ENCODE data around the gene CCR3. TPM values are rescaled to one million over a fixed set of nuclear protein-coding genes. Genes with fewer than 3 reads are reported as not detected.

Gene CCR3
- total RNA-seq, 3 donors from 2014 or later (not counting 1 experiment from before 2014, with no cell fraction given), result 1.5 to 36.7 TPM; not detected in 1

GRCh38 chr3:46218196-46218709 lies 24.0 kb upstream of the CCR3 start:
- no peak for DNase-seq
- no peaks in the 10 kb centered on the region for H3K36me3 ChIP-seq (ENCODE audit: control insufficient read depth, insufficient read depth, low read length)
- Mint-ChIP-seq H3K27me3 (ENCODE audit: low read depth in 2 of 2) (peaks cover 0 to 4% of the 10 kb centered on the region in 2 donors), H3K4me1 (peaks cover 0 to 9% of the 10 kb centered on the region in 2 donors), H3K4me3 (no peak overlapping the region), H3K27ac (no peak overlapping the region), H3K9me3 (no peaks in the 10 kb centered on the region), H3K36me3 (no peaks in the 10 kb centered on the region)
- intact Hi-C loops (cut with micrococcal nuclease), result loop anchor here (10.0 kb wide), 1 partner anchor 67 kb away; no protein-coding TSS in a partner anchor
- ATAC-seq, result no peak
- no peak overlapping the region for H3K4me3 ChIP-seq (ENCODE audit: low read length)
- H3K4me1 ChIP-seq (ENCODE audit: control insufficient read depth, insufficient read depth, low read length), result peaks cover 32% of the 10 kb centered on the region
- H3K9me3 ChIP-seq (ENCODE audit: control insufficient read depth, insufficient read depth, low read length), result no peaks in the 10 kb centered on the region
- no peak for TF ChIP-seq CTCF (IDR thresholded peaks at IDR 0.05)
- no peak overlapping the region for H3K27ac ChIP-seq (ENCODE audit: low read length)
- 86% methylated on average over 1 of the region's 2 CpGs for WGBS (ENCODE audit: insufficient coverage)
- no peaks in the 10 kb centered on the region for H3K27me3 ChIP-seq (ENCODE audit: control insufficient read depth, insufficient read depth, low read length)

- no peaks in the 10 kb centered on the region for H3K36me3 ChIP-seq (ENCODE audit: control insufficient read depth, insufficient read depth, low read length)
- H3K9me3 ChIP-seq (ENCODE audit: control insufficient read depth, insufficient read depth, low read length), result no peaks in the 10 kb centered on the region
- no peaks in the 10 kb centered on the region for H3K27me3 ChIP-seq (ENCODE audit: control insufficient read depth, insufficient read depth, low read length)
- intact Hi-C loops (cut with micrococcal nuclease), result no loop called here
- Mint-ChIP-seq H3K4me3 (no peak overlapping the region), H3K9me3 (no peaks in the 10 kb centered on the region), H3K27me3 (ENCODE audit: low read depth in 2 of 2) (peaks cover 3 to 6% of the 10 kb centered on the region in 2 donors), H3K27ac (peak overlapping the region in 1 of 2 donors; percentile 18), H3K4me1 (peaks cover 0 to 9% of the 10 kb centered on the region in 2 donors), H3K36me3 (no peaks in the 10 kb centered on the region)
- 33% methylated on average over 3 of the region's 4 CpGs for WGBS (ENCODE audit: insufficient coverage)
- H3K4me3 ChIP-seq (ENCODE audit: low read length), result no peak overlapping the region
- ATAC-seq (no peak), DNase-seq (no peak)
- H3K27ac ChIP-seq (ENCODE audit: low read length), result no peak overlapping the region
- no peak for TF ChIP-seq CTCF (IDR thresholded peaks at IDR 0.05)
- peaks cover 18% of the 10 kb centered on the region for H3K4me1 ChIP-seq (ENCODE audit: control insufficient read depth, insufficient read depth, low read length)
Observed at GRCh38 chr3:46221391-46221790, 20.9 kb upstream of the CCR3 start.

GRCh38 chr3:46221938-46222337 lies 20.3 kb upstream of the CCR3 start:
- no peaks in the 10 kb centered on the region for H3K27me3 ChIP-seq (ENCODE audit: control insufficient read depth, insufficient read depth, low read length)
- peaks cover 18% of the 10 kb centered on the region for H3K4me1 ChIP-seq (ENCODE audit: control insufficient read depth, insufficient read depth, low read length)
- Mint-ChIP-seq H3K4me1 (peaks cover 0 to 9% of the 10 kb centered on the region in 2 donors), H3K27ac (peak overlapping the region in 1 of 2 donors; percentile 18), H3K4me3 (no peak overlapping the region), H3K36me3 (no peaks in the 10 kb centered on the region), H3K27me3 (ENCODE audit: low read depth in 2 of 2) (peaks cover 8 to 9% of the 10 kb centered on the region in 2 donors), H3K9me3 (no peaks in the 10 kb centered on the region)
- H3K9me3 ChIP-seq (ENCODE audit: control insufficient read depth, insufficient read depth, low read length), result no peaks in the 10 kb centered on the region
- 43% methylated on average over 1 of the region's 1 CpG for WGBS (ENCODE audit: insufficient coverage)
- no peak for TF ChIP-seq CTCF (IDR thresholded peaks at IDR 0.05)
- no peaks in the 10 kb centered on the region for H3K36me3 ChIP-seq (ENCODE audit: control insufficient read depth, insufficient read depth, low read length)
- no peak overlapping the region for H3K27ac ChIP-seq (ENCODE audit: low read length)
- intact Hi-C loops (cut with micrococcal nuclease), result no loop called here
- DNase-seq (no peak), ATAC-seq (no peak)
- H3K4me3 ChIP-seq (ENCODE audit: low read length), result no peak overlapping the region
